SK-N-MC (cell line): ENCODE data around the gene DHCR7.

Experiments
- EZH2 ChIP-seq: fragments of 200-600 bp; sonication (generic); IDR thresholded peaks from one replicate; pipeline ENCODE4 v1.6.1; 2017; ENCODE audit warnings: antibody characterized with exemption
- FOXP2 ChIP-seq: optimal IDR thresholded peaks from 2 replicates; pipeline ENCODE3; 2011; ENCODE audit warnings: mild to moderate bottlenecking, moderate library complexity; ENCODE audit not compliant: insufficient read depth; ENCODE audit errors: extremely low read length, control extremely low read depth
- POLR2AphosphoS5 ChIP-seq: IDR thresholded peaks from 2 replicates; pipeline ENCODE4 v1.6.1; 2012; ENCODE audit warnings: mild to moderate bottlenecking, low read depth, low read length, borderline replicate concordance

DNA sequence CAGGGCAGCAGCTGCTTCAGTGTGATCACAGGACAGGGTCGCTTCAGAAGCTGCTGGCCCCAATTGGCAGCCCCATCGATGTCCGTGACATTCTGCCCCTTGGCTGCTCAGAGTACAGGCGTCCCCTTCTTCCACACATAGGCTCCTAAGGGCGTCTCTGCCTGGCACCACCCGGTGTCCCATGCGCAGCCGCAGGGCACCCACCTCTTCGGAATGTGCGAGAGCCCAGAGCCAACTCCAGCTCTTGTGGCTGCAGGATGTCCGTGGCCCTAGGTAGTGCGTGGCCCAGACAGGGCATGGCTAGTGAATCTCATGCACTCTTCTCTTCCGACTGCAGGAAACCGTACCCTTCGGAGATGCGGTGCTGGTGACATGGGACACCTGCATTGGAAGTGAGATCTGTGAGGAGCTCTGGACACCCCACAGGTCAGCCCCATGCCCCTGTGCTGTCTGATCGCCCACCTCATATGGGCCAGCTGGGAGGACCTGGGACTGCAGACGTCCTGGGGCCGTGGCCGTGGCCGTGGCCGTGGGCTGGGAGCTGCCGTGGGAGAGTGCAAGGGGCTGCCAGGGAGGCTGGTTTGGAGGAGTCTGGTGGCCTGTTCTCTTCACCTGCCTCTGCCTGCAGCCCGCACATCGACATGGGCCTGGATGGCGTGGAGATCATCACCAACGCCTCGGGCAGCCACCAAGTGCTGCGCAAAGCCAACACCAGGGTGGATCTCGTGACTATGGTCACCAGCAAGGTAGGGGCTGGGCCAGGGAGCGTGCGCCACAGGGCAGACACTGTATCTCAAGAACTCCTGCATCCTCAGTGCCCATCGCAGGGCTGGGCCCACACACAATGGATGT, 25.0 kb upstream of the DHCR7 start:
- TF ChIP-seq POLR2AphosphoS5: no peak
- no peak for TF ChIP-seq EZH2
- TF ChIP-seq FOXP2: no peak
